Measurements from ENCODE around the gene CENPF.

- no peak for TF ChIP-seq CTCF (IDR thresholded peaks at IDR 0.05; ENCODE audit: low read depth, low read length)
- TF ChIP-seq EZH2phosphoT487 (IDR thresholded peaks at IDR 0.05; ENCODE audit: low read depth) = no peak
Measured at GRCh38 chr1:214568328-214568727, 34.7 kb upstream of the CENPF start.
